SK-N-SH (cell line): ENCODE results near the gene TOLLIP. TPM values are rescaled to one million over a fixed set of nuclear protein-coding genes. Genes with fewer than 3 reads are reported as not detected.

Source experiments
- CTCF ChIA-PET: fragments of 300-600, 350-600 bp; formaldehyde crosslinking; extraction: SDS; loops from one replicate; lab custom pipeline; 2021; lab: Yijun Ruan, JAX
- POLR2A ChIA-PET: fragments of 350-600 bp; sonication (Branson Sonifier 250); formaldehyde crosslinking; extraction: SDS; loops from one replicate; lab custom pipeline; 2020; ENCODE audit warnings: antibody characterized with exemption, inconsistent platforms; lab: Yijun Ruan, JAX
- DNase-seq: peaks from one replicate; pipeline ENCODE4 v3.0.0; 2012
- H2AFZ ChIP-seq: fragments of 200-600 bp; sonication (generic); 2 replicates; pipeline ENCODE4 v1.8.1; 2016; ENCODE audit warnings: antibody characterized with exemption, mild to moderate bottlenecking, low read depth
- H3F3A ChIP-seq: fragments of 200-600 bp; sonication (generic); replicated peaks from 2 replicates; pipeline ENCODE3; 2016; ENCODE audit warnings: antibody characterized with exemption, mild to moderate bottlenecking; ENCODE audit not compliant: insufficient read depth
- H3K27ac ChIP-seq, 2 experiments: fragments of 200-500 bp in 1 of 2; fragments of 200-600 bp in 1 of 2; sonication (Bioruptor generic) in 1 of 2; sonication (generic), shearing (Covaris generic) in 1 of 2; 2 replicates each; pipeline versions ENCODE4 v1.5.1 to v1.6.1; 2014 to 2016; ENCODE audit warnings: low read depth in 2 of 2, inconsistent platforms in 1 of 2, low read length in 1 of 2, mild to moderate bottlenecking in 1 of 2, mixed read lengths in 1 of 2
- H3K27me3 ChIP-seq: fragments of 200-600 bp; sonication (generic), shearing (Covaris generic); 2 replicates; pipeline ENCODE4 v1.6.1; 2016; ENCODE audit warnings: mixed run types; ENCODE audit not compliant: insufficient read depth
- H3K36me3 ChIP-seq, 2 experiments: fragments of 200-500 bp in 1 of 2; fragments of 200-600 bp in 1 of 2; sonication (Bioruptor generic) in 1 of 2; sonication (generic) in 1 of 2; replicated peaks in 1 of 2; 2 replicates each; pipeline versions ENCODE3 to v1.5.1; 2014 to 2016; ENCODE audit warnings: low read length in 1 of 2, mild to moderate bottlenecking in 1 of 2; ENCODE audit not compliant: insufficient read depth in 2 of 2, control insufficient read depth in 1 of 2
- H3K4me1 ChIP-seq, 2 experiments: fragments of 200-500 bp in 1 of 2; fragments of 200-600 bp in 1 of 2; sonication (Bioruptor generic) in 1 of 2; sonication (generic), shearing (Covaris generic) in 1 of 2; 2 replicates each; pipeline versions ENCODE4 v1.5.1 to v1.6.1; 2014 to 2016; ENCODE audit warnings: low read depth in 1 of 2, low read length in 1 of 2, mixed run types in 1 of 2; ENCODE audit not compliant: insufficient read depth in 2 of 2, control insufficient read depth in 1 of 2
- H3K4me2 ChIP-seq: fragments of 200-600 bp; sonication (generic), shearing (Covaris generic); 2 replicates; pipeline ENCODE4 v1.6.1; 2017; ENCODE audit warnings: mixed run types
- H3K4me3 ChIP-seq, 2 experiments: fragments of 200-500 bp in 1 of 2; fragments of 200-600 bp in 1 of 2; sonication (Bioruptor generic) in 1 of 2; sonication (generic), shearing (Covaris generic) in 1 of 2; 2 replicates each; pipeline versions ENCODE4 v1.5.1 to v1.8.1; 2014 to 2016; ENCODE audit warnings: low read depth in 2 of 2, inconsistent platforms in 1 of 2, low read length in 1 of 2, mild to moderate bottlenecking in 1 of 2, mixed read lengths in 1 of 2, moderate library complexity in 1 of 2
- H3K79me2 ChIP-seq: fragments of 200-600 bp; sonication (generic); 2 replicates; pipeline ENCODE4 v1.8.1; 2017; ENCODE audit warnings: mild to moderate bottlenecking; ENCODE audit not compliant: insufficient read depth
- H3K9ac ChIP-seq: fragments of 200-600 bp; sonication (generic); 2 replicates; pipeline ENCODE4 v1.6.1; 2017; ENCODE audit warnings: mixed run types
- H3K9me2 ChIP-seq: fragments of 200-600 bp; sonication (generic); 2 replicates; pipeline ENCODE4 v1.6.1; 2017; ENCODE audit warnings: mixed run types
- H3K9me3 ChIP-seq: fragments of 200-600 bp; sonication (generic); 2 replicates; pipeline ENCODE4 v1.6.1; 2017; ENCODE audit warnings: mixed run types, mild to moderate bottlenecking, moderate library complexity
- H4K20me1 ChIP-seq: fragments of 200-600 bp; sonication (generic); 2 replicates; pipeline ENCODE4 v1.6.1; 2017; ENCODE audit warnings: mild to moderate bottlenecking, mixed run types; ENCODE audit not compliant: insufficient read depth
- FOSL2 ChIP-seq: IDR thresholded peaks from 2 replicates; pipeline ENCODE4 v1.4.0; 2012; ENCODE audit warnings: low read depth, mild to moderate bottlenecking, moderate library complexity, borderline replicate concordance
- FOXM1 ChIP-seq: IDR thresholded peaks from 2 replicates; pipeline ENCODE4 v1.4.0; 2012; ENCODE audit warnings: low read depth, mild to moderate bottlenecking
- GATA2 ChIP-seq: sonication (generic); formaldehyde crosslinking; IDR thresholded peaks from 2 replicates; pipeline ENCODE4 v1.5.0; 2020; ENCODE audit warnings: mild to moderate bottlenecking, missing genetic modification reagents
- NFIC ChIP-seq: IDR thresholded peaks from 2 replicates; pipeline ENCODE4 v1.4.0; 2012; ENCODE audit warnings: borderline replicate concordance
- NRF1 ChIP-seq: IDR thresholded peaks from 2 replicates; pipeline ENCODE4 v1.6.1; 2012; ENCODE audit warnings: low read depth, mild to moderate bottlenecking, low read length
- POLR2AphosphoS5 ChIP-seq: IDR thresholded peaks from 2 replicates; pipeline ENCODE4 v1.6.1; 2012; ENCODE audit warnings: low read depth, low read length
- RAD21 ChIP-seq: IDR thresholded peaks from 2 replicates; pipeline ENCODE4 v1.6.1; 2012; ENCODE audit warnings: mild to moderate bottlenecking, low read length
- RCOR1 ChIP-seq: fragments of 150-350 bp; IDR thresholded peaks from 2 replicates; pipeline ENCODE4 v1.6.1; 2017; ENCODE audit warnings: antibody characterized with exemption, low read length
- SIN3A ChIP-seq: IDR thresholded peaks from 2 replicates; pipeline ENCODE4 v1.6.1; 2012; ENCODE audit warnings: low read depth, mild to moderate bottlenecking, low read length, moderate library complexity, borderline replicate concordance
- SMC3 ChIP-seq: IDR thresholded peaks from 2 replicates; pipeline ENCODE4 v1.6.1; 2012; ENCODE audit warnings: low read depth, low read length, improper control_type of control experiment
- TAF1 ChIP-seq: IDR thresholded peaks from 2 replicates; pipeline ENCODE4 v1.6.1; 2012; ENCODE audit warnings: low read depth, mild to moderate bottlenecking, low read length, moderate library complexity, borderline replicate concordance
- TCF12 ChIP-seq: IDR thresholded peaks from 2 replicates; pipeline ENCODE4 v1.4.0; 2012
- TEAD4 ChIP-seq: IDR thresholded peaks from 2 replicates; pipeline ENCODE4 v1.4.0; 2012; ENCODE audit warnings: mild to moderate bottlenecking, borderline replicate concordance; ENCODE audit not compliant: insufficient read depth
- YY1 ChIP-seq: IDR thresholded peaks from 2 replicates; pipeline ENCODE4 v1.4.0; 2012; ENCODE audit warnings: low read depth, mild to moderate bottlenecking
- WGBS: methylation state at CpG from one replicate; pipeline ENCODE4 v1.1.6; 2017; ENCODE audit warnings: low lambda C conversion rate; 5-methylcytosine and 5-hydroxymethylcytosine counted together
- polyA plus RNA-seq, 3 experiments: library from polyadenylated mRNA; depleted of rRNA; stranded (reverse); fragments of >200 nt; gene quantifications; 2 replicates each; pipeline ENCODE4 v1.2.3, GENCODE V29; 2012
- TF ChIP-seq, protein P1 (sequence below): IDR thresholded peaks from 2 replicates; pipeline ENCODE4 v1.4.0; 2012; ENCODE audit warnings: low read depth
- TF ChIP-seq, protein P2 (sequence below): fragments of 200-600 bp; sonication (generic); IDR thresholded peaks from 2 replicates; pipeline ENCODE4 v1.6.1; 2017; ENCODE audit warnings: antibody characterized with exemption, mild to moderate bottlenecking, moderate library complexity
- TF ChIP-seq, protein P3 (sequence below): fragments of 150-350 bp; IDR thresholded peaks from 2 replicates; pipeline ENCODE4 v1.6.1; 2016; ENCODE audit warnings: mild to moderate bottlenecking, low read depth, low read length
- TF ChIP-seq, protein P4 (sequence below): IDR thresholded peaks from 2 replicates; pipeline ENCODE4 v1.4.0; 2012; ENCODE audit warnings: low read depth, borderline replicate concordance

TOLLIP gene
- polyA plus RNA-seq, 1 of the 3 experiments (the other 2 are of a cell fraction) = 55.4 TPM

DNA sequence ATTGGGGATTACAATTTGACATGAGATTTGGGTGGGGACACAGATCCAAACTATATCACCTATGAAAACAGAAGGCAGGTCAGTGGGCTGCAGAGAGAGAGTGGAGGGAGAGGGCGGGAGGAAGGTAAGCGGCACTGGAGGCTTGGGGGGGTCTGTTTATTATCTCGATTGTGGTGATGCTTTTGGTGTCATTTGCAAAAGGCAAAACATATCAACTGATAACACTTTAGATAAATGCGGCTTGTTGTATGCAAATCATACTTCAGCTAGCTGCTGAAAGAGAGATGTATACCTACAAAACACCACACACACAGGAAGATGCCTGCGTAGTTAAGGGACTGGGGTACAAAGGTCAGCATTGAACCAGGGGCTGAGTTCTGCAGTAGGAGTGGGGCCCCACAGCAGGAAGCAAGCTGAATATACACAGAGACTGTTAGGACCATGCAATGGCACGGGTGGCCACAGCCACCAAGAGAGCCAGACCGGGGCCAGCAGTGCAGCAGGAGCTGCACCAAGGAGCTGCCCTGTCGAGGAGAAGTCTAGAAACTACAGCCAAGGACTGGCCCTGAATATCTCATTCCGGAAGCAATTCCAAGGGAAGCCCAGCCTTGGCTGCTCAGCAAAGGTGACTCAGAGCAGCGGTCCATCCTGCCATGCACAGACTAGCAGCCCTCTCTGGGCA lies 23.8 kb upstream of the TOLLIP start:
- WGBS = 46% methylated on average over 8 of the region's 10 CpGs
- Histone ChIP-seq H3K27ac (no peak overlapping the region), H3K4me1 (peaks cover 8 to 10% of the 10 kb centered on the region in 2 experiments; a peak in 2 of 4 replicates), H3K9ac (no peak overlapping the region), H3K79me2 (no peaks in the 10 kb centered on the region), H3K4me2 (no peak overlapping the region), H3K36me3 (no peaks in the 10 kb centered on the region), H2AFZ (no peak overlapping the region), H3F3A (no peaks in the 10 kb centered on the region), H3K27me3 (no peaks in the 10 kb centered on the region), H4K20me1 (no peaks in the 10 kb centered on the region), H3K9me2 (no peaks in the 10 kb centered on the region), H3K4me3 (no peak overlapping the region), H3K9me3 (no peaks in the 10 kb centered on the region)
- ChIA-PET CTCF (no interaction called here), POLR2A (no interaction called here)
- DNase-seq = no peak
- TF ChIP-seq NFIC = no peak
- TF ChIP-seq, protein P1, sequence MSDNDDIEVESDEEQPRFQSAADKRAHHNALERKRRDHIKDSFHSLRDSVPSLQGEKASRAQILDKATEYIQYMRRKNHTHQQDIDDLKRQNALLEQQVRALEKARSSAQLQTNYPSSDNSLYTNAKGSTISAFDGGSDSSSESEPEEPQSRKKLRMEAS = no peak
- TF ChIP-seq, protein P2, sequence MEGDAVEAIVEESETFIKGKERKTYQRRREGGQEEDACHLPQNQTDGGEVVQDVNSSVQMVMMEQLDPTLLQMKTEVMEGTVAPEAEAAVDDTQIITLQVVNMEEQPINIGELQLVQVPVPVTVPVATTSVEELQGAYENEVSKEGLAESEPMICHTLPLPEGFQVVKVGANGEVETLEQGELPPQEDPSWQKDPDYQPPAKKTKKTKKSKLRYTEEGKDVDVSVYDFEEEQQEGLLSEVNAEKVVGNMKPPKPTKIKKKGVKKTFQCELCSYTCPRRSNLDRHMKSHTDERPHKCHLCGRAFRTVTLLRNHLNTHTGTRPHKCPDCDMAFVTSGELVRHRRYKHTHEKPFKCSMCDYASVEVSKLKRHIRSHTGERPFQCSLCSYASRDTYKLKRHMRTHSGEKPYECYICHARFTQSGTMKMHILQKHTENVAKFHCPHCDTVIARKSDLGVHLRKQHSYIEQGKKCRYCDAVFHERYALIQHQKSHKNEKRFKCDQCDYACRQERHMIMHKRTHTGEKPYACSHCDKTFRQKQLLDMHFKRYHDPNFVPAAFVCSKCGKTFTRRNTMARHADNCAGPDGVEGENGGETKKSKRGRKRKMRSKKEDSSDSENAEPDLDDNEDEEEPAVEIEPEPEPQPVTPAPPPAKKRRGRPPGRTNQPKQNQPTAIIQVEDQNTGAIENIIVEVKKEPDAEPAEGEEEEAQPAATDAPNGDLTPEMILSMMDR = no peak
- no peak for TF ChIP-seq YY1
- TF ChIP-seq TCF12 = no peak
- TF ChIP-seq RAD21 = no peak
- TF ChIP-seq, protein P3, sequence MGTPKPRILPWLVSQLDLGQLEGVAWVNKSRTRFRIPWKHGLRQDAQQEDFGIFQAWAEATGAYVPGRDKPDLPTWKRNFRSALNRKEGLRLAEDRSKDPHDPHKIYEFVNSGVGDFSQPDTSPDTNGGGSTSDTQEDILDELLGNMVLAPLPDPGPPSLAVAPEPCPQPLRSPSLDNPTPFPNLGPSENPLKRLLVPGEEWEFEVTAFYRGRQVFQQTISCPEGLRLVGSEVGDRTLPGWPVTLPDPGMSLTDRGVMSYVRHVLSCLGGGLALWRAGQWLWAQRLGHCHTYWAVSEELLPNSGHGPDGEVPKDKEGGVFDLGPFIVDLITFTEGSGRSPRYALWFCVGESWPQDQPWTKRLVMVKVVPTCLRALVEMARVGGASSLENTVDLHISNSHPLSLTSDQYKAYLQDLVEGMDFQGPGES = no peak
- TF ChIP-seq, protein P4, sequence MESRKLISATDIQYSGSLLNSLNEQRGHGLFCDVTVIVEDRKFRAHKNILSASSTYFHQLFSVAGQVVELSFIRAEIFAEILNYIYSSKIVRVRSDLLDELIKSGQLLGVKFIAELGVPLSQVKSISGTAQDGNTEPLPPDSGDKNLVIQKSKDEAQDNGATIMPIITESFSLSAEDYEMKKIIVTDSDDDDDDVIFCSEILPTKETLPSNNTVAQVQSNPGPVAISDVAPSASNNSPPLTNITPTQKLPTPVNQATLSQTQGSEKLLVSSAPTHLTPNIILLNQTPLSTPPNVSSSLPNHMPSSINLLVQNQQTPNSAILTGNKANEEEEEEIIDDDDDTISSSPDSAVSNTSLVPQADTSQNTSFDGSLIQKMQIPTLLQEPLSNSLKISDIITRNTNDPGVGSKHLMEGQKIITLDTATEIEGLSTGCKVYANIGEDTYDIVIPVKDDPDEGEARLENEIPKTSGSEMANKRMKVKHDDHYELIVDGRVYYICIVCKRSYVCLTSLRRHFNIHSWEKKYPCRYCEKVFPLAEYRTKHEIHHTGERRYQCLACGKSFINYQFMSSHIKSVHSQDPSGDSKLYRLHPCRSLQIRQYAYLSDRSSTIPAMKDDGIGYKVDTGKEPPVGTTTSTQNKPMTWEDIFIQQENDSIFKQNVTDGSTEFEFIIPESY = no peak
- no peak for TF ChIP-seq FOXM1
- no peak for TF ChIP-seq NRF1
- TF ChIP-seq SMC3 = no peak
- no peak for TF ChIP-seq GATA2
- no peak for TF ChIP-seq TAF1
- no peak for TF ChIP-seq SIN3A
- TF ChIP-seq TEAD4 = no peak
- no peak for TF ChIP-seq RCOR1
- no peak for TF ChIP-seq FOSL2
- no peak for TF ChIP-seq POLR2AphosphoS5
